GM21526 (cell line): ENCODE data around the gene ENTR1.

Source experiments
- ATAC-seq: cut with Tn5 transposase; IDR thresholded peaks from one replicate; pipeline ENCODE4 v1.9.1; 2021; ENCODE audit warnings: moderate library complexity; ENCODE audit not compliant: unreplicated experiment, low FRiP score

The ENTR1 gene

GRCh38 chr9:136410500-136411287, at the start of gene ENTR1, which contains the start of gene PMPCA:
ENTR1 (minus strand) TSS chr9:136410614; CDS start chr9:136410397, 217 bp downstream.
PMPCA (plus strand) TSS chr9:136410658; CDS start chr9:136410669, 11 bp downstream.
- ATAC-seq, result peak; percentile 67

- ATAC-seq, result no peak
Measured at GRCh38 chr9:136459425-136459824, 49.0 kb upstream of the ENTR1 start.

GRCh38 chr9:136457326-136457725, 46.9 kb upstream of the ENTR1 start:
- ATAC-seq, result no peak

- no peak for ATAC-seq
Measured at GRCh38 chr9:136456258-136456657, 45.8 kb upstream of the ENTR1 start.

- no peak for ATAC-seq
Measured at GRCh38 chr9:136455043-136456002, 44.9 kb upstream of the ENTR1 start.

- no peak for ATAC-seq
Measured at GRCh38 chr9:136454026-136454796, 43.8 kb upstream of the ENTR1 start.

- no peak for ATAC-seq
Measured at GRCh38 chr9:136453326-136453725, 42.9 kb upstream of the ENTR1 start.

GRCh38 chr9:136451221-136451877, 40.9 kb upstream of the ENTR1 start:
- ATAC-seq, result no peak

- ATAC-seq, result no peak
Measured at GRCh38 chr9:136448655-136449054, 38.2 kb upstream of the ENTR1 start.

GRCh38 chr9:136447173-136447778, 36.9 kb upstream of the ENTR1 start:
- ATAC-seq, result no peak

- no peak for ATAC-seq
Measured at GRCh38 chr9:136445799-136446198, 35.4 kb upstream of the ENTR1 start.

GRCh38 chr9:136444102-136444501, 33.7 kb upstream of the ENTR1 start:
- ATAC-seq, result no peak

- no peak for ATAC-seq
Measured at GRCh38 chr9:136443687-136444086, 33.3 kb upstream of the ENTR1 start.

- ATAC-seq, result no peak
Measured at GRCh38 chr9:136443087-136443486, 32.7 kb upstream of the ENTR1 start.

GRCh38 chr9:136442265-136442664, 31.9 kb upstream of the ENTR1 start:
- ATAC-seq, result no peak

GRCh38 chr9:136441681-136442245, 31.3 kb upstream of the ENTR1 start:
- no peak for ATAC-seq

- no peak for ATAC-seq
Measured at GRCh38 chr9:136441191-136441680, 30.8 kb upstream of the ENTR1 start.

- peak; percentile 57 for ATAC-seq
Measured at GRCh38 chr9:136439481-136440408, 29.3 kb upstream of the ENTR1 start, which contains the start of gene INPP5E. INPP5E (minus strand) TSS chr9:136439845; CDS start chr9:136439419, 426 bp downstream.
